ENCODE measurements around the gene GNG4. TPM values are rescaled to one million over a fixed set of nuclear protein-coding genes. Genes with fewer than 3 reads are reported as not detected.
"Not testable (repeated sequence)": the region's sequence is repeated elsewhere in the genome, so short reads cannot be mapped to it uniquely, and the experiment has no call there.

Gene GNG4
- total and polyA plus RNA-seq, 8 donors: 1.1 to 3.2 (median 2.0) TPM; not detected in 2

DNA sequence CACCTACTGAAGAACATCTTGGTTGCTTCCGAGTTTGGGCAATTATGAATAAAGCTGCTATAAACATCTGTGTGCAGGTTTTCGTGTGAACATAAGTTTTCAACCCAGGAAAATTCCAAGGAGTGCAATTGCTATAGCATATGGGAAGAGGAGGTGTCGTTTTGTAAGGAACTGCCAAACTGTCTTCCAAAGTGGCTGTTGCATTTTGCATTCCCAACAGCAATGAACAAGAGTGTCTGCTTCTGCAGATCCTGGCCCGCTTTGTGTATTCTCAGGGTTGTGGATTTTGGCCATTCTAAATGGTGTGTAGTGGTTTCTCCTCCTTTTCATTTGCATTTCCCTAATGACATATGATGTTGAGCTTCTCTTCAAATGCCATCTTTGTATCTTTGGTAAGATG lies 23.8 kb downstream of the GNG4 start:
- TF ChIP-seq, protein P1, sequence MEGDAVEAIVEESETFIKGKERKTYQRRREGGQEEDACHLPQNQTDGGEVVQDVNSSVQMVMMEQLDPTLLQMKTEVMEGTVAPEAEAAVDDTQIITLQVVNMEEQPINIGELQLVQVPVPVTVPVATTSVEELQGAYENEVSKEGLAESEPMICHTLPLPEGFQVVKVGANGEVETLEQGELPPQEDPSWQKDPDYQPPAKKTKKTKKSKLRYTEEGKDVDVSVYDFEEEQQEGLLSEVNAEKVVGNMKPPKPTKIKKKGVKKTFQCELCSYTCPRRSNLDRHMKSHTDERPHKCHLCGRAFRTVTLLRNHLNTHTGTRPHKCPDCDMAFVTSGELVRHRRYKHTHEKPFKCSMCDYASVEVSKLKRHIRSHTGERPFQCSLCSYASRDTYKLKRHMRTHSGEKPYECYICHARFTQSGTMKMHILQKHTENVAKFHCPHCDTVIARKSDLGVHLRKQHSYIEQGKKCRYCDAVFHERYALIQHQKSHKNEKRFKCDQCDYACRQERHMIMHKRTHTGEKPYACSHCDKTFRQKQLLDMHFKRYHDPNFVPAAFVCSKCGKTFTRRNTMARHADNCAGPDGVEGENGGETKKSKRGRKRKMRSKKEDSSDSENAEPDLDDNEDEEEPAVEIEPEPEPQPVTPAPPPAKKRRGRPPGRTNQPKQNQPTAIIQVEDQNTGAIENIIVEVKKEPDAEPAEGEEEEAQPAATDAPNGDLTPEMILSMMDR (IDR thresholded peaks at IDR 0.05): no peak
- Histone ChIP-seq H3K4me3 (no peak overlapping the region), H3K9me3 (no peaks in the 10 kb centered on the region), H3K27me3 (peaks cover 0 to 16% of the 10 kb centered on the region in 2 donors), H3K4me1 (no peaks in the 10 kb centered on the region), H3K36me3 (no peaks in the 10 kb centered on the region), H3K27ac (no peak overlapping the region)
- ATAC-seq (no peak), DNase-seq (no peak)
- intact Hi-C loops (cut with DNase I): no loop called here

DNA sequence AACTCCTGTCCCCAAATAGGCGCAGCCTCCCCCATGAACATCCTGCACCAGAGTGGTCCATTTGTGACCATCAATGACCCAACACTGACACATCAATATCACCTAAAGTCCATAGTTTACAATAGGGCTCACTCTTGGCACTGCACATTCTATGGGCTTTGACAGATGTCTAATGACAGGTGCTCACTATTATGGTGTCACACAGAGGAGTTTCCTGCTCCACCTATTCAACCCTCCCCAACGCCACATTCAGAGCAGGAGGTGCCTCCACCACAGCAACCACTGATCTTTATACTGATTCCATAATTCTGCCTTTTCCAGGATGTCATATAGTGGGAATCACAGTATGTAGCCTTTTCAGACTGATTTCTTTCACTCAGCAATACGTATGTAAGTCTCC lies 24.2 kb downstream of the GNG4 start:
- DNase-seq (no peak), ATAC-seq (no peak)
- TF ChIP-seq, protein P1 (IDR thresholded peaks at IDR 0.05): no peak
- no peaks in the 10 kb centered on the region for H3K36me3 ChIP-seq
- H3K27me3 ChIP-seq: peaks cover 0 to 16% of the 10 kb centered on the region in 2 donors
- no peak overlapping the region for H3K27ac ChIP-seq
- H3K9me3 ChIP-seq: no peaks in the 10 kb centered on the region
- no peaks in the 10 kb centered on the region for H3K4me1 ChIP-seq
- intact Hi-C loops (cut with DNase I): no loop called here
- H3K4me3 ChIP-seq: no peak overlapping the region

DNA sequence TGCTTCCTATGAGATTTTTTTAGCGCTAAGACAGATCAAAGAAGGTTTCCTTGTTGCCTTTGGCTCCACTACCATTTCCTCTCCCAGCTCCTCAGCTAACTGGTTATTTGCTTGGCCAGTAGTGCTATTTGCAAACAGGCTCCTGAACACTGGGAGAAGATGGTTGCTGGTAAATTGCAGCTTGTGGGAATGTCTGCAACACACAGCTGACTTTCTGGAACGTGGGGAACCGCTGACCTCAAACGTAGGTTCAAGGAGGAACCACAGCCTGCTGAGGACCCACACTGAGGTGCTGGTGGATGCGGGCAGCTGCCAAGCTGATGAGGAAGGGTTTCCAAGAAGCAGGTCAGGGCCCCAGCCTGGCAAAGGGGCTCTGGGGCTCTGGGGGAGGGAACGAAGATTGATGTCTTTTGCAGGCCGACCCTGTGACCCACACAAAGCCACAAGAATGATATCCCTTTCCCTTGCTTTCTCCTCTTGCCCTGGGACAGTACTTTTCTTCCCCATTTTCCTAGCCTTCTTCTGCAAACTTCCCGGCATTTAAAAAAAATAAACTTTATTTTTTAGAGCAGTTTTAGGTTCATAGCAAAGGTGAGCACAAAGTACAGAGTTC lies 24.8 kb downstream of the GNG4 start:
- ATAC-seq: no peak

DNA sequence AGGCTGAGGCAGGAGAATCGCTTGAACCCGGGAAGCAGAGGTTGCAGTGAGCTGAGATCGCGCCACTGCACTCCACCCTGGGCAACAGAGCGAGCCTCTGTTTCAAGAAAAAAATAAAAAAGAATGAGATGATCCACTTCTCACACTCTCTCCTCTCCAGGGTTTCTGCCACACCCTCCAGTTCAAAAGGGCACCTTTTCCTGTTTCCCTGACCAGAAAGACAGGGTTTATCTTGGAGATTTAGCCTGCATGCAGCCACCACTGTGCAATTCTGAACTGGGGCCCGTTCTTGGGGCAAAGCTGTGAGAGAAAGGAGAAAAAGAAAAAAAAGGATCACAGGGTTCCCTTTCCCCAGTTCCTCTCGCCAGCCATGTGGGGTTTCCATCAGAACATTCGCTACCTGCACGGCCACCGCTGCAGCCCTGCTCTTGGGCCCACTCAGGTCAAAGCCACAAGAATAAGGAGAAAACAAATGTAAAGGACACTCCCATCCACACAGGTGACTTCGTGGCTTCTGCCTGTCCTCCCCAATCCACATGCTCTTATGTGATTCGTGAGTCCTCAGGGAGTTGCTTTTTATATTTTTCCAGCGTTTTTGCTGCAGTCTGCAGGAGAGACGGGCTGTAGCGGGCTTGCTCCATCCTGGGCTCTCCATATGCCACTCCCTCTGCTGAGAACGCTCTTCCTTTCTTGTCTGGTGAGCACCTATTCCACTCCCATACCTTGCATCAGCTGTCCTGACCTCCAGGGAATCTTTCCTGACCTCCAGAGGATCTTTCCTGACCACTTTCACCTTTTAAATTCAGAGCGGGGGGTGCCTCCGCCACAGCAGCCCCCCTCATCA lies 26.4 kb downstream of the GNG4 start:
- peaks cover 0 to 16% of the 10 kb centered on the region in 2 donors for H3K27me3 ChIP-seq
- no peaks in the 10 kb centered on the region for H3K36me3 ChIP-seq
- no peak for ATAC-seq
- intact Hi-C loops (cut with DNase I): no loop called here
- H3K4me3 ChIP-seq: no peak overlapping the region
- no peaks in the 10 kb centered on the region for H3K4me1 ChIP-seq
- no peak overlapping the region for H3K27ac ChIP-seq
- DNase-seq: no peak
- TF ChIP-seq, protein P1 (IDR thresholded peaks at IDR 0.05): no peak
- no peaks in the 10 kb centered on the region for H3K9me3 ChIP-seq

More for the DNA sequence above, 24.8 kb downstream of the GNG4 start:
- Histone ChIP-seq H3K27ac (no peak overlapping the region), H3K27me3 (peaks cover 0 to 16% of the 10 kb centered on the region in 2 donors), H3K4me3 (no peak overlapping the region), H3K4me1 (no peaks in the 10 kb centered on the region), H3K9me3 (no peaks in the 10 kb centered on the region), H3K36me3 (no peaks in the 10 kb centered on the region)
- TF ChIP-seq, protein P1 (IDR thresholded peaks at IDR 0.05): no peak
- intact Hi-C loops (cut with DNase I): no loop called here
- no peak for DNase-seq

DNA sequence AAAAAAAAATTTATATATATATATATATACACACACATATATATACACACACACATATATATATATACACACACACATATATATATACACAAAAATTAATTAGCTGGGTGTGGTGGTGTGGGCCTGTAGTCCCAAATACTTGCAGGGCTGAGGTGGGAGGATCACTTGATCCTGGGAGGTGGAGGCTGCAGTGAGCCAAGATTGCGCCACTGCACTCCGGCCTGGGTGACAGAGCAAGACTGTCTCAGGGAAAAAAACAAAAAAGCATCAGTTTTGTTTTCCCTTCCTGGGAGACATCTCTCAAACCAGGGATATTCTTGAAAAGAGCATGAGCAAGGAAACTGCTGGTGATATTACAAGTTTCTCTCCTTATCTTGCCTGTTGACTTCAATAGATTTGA lies 30.4 kb downstream of the GNG4 start:
- H3K4me1 ChIP-seq; H3K27ac ChIP-seq; H3K4me3 ChIP-seq; H3K36me3 ChIP-seq; DNase-seq; intact Hi-C loops (cut with DNase I); ATAC-seq; H3K9me3 ChIP-seq: not testable (repeated sequence)
- H3K27me3 ChIP-seq: peaks cover 0 to 16% of the 10 kb centered on the region in 2 donors

Measured in left lung (tissue), 10 donors.